ENCODE measurements around the gene POFUT2.

Gene POFUT2

DNA sequence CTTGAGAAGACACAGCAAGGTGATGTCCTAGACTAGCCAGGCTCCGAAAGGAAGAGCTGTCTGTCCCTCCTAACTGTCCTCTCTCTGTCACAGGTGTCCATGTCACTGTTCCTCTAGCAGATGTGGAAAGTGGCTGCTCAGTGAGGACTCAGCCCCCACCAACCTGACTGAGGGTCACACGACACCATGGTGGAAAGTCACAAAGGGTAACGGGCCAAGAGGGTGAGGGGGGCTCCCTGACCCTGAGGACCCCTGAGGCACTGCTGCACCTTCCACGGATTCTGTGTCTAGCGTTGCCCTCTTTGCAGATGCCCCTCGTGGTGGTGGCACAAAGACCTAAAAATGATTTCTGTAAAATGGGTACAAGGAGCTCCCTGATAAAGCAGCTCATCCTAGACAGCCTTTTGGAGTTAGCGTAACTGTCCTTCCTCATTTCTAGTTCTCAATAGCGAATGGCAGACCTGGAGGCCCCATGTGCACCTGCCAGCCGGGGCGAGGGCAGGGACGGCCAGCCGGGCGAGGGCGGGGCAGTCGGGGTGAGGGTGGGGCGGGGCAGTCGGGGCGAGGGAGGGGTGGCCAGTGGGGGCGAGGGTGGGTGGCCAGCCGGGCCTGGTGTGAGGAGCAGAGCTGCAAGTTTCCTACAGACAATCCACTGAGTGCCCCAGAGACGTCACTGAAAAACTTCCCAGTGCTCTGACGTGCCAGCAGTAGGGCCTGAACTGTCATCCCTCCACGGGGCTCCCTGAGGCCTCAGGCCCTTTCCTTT lies 23.4 kb downstream of the POFUT2 start:
- FAIRE-seq (no peak), DNase-seq (ENCODE audit: low spot score) (no peak)

DNA sequence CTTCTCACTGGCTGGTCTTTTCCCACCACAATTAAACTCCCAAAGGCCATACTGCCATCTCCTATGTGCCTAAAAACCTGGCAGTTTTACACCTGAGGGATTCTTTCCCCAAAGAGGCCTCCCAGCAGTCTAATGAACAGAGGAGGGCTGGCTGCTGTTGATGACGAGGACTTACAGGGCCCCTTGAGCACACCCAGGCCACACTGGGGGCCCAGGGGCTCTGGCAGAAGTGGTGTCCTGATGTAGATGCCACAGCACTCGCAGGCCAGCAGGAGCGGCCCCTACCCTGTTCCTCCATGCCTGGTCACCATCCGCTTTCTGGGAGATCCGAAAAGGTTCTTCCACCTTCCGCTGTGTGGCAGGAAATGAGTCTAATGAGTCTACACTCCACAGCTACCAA lies 24.2 kb downstream of the POFUT2 start:
- FAIRE-seq, result no peak
- no peak for DNase-seq (ENCODE audit: low spot score)

DNA sequence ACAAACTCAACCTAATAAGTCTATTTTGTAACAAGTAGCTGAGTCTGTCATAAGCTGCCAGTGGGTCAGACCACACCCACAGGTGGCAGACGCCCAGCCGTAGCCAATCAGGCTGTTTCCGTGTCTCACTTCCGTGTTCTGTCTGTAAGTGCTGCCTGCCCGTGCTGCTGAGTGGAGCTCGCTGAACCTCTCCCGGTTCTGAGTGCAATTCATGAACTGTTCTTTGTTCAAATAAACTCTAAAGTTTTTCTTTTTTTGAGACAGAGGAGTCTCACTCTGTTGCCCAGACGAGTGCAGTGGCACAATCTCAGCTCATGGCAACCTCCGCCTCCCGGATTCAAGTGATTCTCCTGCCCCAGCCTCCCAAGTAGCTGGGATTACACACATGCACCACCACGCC lies 25.1 kb downstream of the POFUT2 start:
- no peak for DNase-seq (ENCODE audit: low spot score)
- no peak for FAIRE-seq

DNA sequence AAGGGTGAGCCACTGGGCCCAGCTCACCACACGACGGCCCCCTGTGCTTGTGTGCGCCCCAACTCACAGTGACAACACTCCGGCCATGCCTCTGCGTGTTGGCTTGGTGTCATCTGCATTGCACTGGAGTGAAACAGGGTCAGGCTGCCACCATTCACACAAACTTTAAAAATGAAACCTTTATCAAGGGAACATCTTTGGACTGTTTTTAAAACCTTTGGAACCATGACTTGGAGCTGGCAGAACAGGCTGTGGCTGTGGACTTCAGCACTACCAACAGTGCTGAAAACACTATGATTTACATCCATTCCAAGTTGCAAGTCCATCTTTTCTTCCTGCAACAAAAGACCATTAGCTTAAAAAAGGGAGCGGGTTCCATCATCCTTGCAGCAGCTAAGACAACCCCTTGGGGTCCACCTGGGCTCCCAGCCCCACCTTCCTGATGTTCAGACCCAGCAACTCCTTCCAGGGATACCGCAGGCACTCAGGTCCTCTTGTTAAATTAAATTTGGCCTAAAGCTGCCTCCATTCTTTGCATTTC lies 25.6 kb downstream of the POFUT2 start:
- no peak for DNase-seq (ENCODE audit: low spot score)
- no peak for FAIRE-seq

DNA sequence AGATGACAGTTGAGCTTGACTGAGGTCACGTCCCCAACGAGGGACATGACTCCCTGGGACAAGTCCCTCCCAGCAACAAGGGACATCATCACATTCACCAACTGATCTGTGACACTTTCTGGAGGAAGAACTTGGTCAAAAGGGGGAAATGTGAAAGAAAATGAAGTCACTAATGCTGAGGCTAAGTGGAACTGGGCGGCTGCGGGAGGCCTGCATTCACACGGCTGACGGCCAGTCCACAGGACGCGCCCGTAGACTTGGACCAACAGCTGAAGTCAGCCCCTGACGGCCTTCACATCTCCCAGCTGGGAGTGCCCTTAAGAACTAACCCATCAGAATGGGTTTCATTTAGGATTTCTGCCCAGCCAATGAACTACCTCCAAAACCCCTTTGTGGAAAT lies 26.6 kb downstream of the POFUT2 start:
- FAIRE-seq, result no peak
- DNase-seq (ENCODE audit: low spot score), result no peak

DNA sequence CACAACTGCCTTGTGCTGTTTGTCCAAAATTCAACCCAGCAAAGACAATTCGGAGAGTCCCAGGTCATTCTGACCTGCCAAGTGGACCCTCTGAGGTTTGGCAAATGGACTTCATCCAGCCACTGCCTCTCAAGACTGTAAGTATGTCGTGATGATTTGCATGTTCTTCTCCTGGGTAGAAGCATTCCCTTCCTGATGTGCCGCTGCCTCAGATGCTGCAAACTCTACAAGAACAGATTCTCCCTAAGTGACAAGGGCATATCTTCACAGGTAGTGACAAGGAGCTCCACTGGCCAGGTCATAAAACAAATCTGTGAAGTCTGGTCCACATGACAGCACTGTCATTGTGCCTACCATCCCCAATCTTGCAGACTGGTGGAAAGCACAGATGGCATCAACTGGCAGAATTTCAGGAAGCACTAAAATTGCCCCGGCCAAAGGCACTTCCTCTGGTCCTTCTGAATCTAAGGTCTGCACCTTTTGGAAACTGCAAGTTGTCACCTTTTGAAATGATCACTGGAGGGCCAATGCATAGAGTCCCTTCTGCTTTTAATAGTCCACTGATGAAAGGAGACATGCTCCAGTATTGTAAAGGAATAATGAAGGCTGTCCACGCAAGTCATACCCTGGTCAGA lies 27.4 kb downstream of the POFUT2 start:
- FAIRE-seq (peak; percentile 82), DNase-seq (ENCODE audit: low spot score) (no peak)

DNA sequence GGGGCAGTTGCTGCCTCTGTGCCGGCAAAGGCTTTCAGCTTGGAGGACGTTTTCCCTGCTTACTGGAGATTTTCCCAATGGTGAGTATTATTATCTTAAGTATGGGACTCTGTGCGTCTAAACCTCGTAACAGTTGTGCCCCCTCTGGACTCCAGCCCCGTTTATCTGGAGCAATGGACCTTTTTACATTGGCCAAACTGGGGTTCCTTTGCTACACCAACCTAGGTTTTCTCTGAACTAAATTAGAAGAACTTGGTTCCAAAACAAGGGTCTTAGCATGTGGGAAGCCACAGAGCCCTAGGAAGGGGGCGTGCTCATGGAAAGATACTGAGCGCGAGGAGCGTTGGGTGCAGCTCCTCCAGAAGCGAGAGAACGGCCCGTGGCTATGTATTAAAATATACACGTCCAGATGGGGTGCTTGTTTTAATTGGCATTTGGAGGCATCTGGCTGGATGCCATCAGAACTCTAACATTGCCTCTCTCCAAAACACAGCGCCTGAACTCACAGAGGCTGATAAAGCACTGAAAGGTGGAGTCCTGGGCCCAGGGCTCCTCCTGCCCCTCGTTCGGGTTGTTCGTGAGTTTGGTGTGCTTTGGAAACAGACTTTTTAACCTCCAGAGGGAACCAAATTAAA lies 28.4 kb downstream of the POFUT2 start:
- FAIRE-seq (no peak), DNase-seq (ENCODE audit: low spot score) (no peak)

DNA sequence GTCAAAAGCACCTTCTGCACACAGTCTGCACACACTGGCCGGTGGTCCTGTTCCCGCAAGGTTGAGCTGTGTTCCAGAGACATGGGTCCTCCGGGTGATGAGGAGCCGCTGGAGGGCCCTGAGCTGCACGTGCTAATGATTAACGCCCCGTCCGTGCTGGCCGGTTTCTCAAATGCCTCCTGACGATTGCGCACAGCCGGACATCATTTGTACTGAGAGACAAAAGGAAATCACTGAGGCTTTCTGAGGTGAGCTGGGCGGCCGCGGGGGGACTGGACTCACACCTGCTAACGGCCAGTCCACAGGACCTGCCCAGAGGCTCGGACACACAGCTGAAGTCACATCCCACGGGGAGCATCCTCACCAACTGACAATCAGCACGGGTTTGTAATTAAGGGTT lies 29.2 kb downstream of the POFUT2 start:
- DNase-seq (ENCODE audit: low spot score), result no peak
- no peak for FAIRE-seq

DNA sequence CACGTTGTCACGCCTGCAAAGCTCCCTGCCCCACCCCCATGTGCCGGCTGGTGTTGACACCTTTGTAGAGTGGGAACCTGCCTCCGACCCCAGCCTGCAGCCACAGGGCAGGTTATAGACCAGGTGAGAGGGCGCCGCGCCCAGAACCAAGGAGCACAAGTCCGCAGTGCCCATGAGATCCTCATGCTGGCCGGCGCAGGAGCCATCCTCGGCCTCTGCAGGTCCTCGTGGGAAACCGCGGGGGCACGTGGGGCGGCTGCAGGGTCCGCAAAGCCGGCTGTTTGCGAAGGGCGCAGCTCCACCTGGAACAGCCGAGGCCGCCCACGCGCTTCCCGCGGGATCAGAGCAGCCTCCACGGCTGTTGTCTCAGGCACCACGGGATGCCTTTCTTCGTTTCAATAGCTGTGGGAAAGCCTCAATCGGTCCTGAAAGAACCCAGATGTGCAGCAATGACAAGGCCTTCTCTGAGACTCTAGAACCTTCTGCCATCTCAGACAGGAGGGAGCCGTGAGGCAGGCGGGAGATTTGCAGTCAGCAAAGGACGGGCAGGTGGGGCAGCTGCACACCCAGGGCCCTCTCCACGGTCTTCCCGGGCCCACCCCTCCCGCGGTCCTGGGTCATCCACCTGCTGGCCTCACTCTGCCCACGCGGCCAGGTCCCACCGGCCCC lies 29.9 kb downstream of the POFUT2 start:
- no peak for FAIRE-seq
- no peak for DNase-seq (ENCODE audit: low spot score)

DNA sequence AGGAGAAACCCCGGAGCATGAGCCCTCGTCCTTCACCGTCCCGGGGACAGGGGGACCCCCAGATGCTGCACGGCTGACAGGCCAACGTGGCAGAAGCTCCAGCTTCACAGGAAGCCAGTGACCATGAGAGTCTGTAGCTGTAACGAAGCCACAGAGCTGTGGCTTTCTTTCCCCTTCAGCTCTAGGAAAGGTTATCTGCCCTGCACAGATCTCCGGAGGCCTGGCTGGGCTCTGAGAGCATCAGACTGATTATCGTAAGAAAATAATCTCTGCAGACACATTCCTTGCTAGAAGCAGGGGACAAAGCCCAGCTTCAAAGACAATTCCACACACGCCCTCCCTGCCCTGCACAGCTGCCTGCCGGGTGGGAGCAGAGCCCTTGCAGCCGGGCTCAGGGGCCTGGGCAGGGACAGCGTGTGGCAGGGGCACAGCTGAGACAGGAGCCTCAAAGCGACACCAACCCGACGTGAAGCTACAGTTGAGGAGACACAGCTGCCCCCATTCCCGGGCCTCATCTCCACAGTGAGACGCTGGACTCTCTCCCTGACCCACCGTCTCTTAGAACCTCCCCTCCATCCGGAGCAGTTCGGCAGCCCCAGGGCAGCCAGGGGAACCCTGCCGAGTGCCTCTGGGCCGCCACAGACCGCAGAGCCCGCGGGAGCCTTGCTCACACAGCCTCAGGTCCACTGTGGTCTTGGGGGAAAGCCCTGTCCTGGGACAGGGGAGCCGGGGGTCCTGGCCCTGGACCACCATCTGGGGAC lies 30.6 kb downstream of the POFUT2 start:
- FAIRE-seq (no peak), DNase-seq (ENCODE audit: low spot score) (no peak)

DNA sequence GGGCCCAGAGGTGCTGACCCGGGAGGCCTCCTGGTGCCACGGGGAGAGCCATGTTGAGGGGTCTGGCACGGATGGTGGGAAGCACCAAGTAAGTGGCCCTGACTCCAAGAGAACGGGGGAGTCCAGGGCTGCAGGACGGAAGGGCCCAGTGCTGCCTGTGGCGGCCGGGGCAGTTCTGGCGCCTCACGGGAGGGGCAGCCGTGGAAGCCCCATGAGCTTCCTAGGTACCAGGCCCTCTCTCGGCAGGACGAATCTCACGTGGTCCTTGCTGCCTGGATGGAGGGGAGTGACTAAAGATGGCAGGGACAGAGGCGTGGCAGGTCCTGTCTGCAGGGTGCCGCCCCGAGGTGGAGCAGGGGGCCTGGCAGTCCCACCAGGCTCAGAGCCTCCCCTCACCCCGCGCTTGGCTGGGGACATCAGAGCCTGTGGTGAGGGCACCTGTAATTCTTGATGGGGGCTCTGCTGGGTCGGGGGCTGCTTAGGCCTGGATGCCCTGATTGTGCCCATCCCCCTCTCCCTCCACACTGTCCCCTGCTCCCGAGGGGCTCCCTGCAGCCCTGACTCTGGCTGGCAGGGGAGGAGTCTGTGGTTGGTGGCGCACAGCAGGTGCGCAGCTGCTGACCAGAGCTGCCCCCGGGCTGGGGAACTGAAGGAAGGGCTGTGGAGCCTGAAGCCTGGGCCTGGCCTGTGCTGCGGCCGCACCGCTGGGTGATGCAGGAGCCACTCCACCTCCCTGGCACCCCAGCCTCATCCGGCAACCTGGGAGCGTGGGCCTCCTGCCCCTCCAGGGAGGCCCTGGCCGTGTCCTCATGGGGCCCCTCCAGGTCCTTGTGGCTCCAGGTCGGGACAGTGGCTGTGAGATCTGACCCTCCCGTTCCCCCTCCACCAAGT lies 31.4 kb downstream of the POFUT2 start:
- DNase-seq (ENCODE audit: low spot score), result no peak

DNA sequence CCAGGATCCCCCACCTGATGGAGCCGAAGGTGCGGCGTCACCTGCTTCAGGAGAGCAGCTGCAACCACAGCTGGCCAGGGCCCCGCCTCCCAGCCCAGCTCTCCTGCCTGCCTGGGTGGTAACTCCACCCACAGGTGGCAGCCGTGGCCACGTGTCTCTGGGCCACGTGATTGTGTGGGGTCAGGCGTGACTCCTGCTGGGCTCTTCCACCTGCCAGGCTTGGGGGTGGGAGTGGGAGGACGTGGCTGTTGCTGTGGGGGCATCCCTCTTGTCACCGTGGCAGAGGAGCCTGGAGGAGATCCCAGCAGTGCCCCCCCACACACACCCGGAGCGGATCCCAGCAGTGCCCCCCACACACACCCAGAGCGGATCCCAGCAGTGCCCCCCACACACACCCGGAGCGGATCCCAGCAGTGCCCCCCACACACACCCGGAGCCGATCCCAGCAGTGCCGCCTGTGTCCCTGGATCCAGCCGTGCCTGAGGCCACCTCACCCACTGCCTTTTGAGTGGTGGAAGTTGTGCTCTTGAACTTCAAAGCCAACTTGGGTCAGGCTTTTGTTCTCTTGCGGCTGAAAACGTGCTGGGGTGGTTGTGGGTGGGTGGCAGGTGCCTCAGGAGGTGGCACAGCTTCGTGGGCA lies 32.2 kb downstream of the POFUT2 start:
- DNase-seq (ENCODE audit: low spot score), result no peak
- peak; percentile 50 for FAIRE-seq

More for the DNA sequence above, 31.4 kb downstream of the POFUT2 start:
- no peak for FAIRE-seq

DNA sequence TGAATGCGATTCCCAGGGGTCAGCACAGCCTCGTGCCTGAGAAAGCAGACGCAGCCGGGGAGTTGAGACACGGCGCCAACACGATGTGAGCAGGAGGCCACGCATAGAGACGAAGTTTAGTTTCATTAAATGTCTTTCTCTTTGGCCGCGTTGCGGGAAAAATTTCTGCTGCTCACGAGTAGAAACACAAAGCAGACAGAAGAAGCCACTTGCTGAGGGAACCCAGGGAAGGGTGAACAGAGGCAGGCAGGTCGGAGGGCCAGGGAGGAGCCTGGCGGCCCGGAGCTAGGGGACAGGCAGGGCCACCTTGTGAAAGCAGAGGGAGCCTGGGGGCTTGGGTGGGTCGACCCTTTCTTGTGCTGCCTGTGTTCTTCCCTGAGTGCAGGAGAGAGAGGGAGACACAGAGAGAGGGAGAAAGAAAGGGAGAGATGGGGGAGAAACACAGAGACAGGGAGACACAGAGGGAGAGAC lies 33.2 kb downstream of the POFUT2 start:
- FAIRE-seq, result no peak
- no peak for DNase-seq (ENCODE audit: low spot score)

DNA sequence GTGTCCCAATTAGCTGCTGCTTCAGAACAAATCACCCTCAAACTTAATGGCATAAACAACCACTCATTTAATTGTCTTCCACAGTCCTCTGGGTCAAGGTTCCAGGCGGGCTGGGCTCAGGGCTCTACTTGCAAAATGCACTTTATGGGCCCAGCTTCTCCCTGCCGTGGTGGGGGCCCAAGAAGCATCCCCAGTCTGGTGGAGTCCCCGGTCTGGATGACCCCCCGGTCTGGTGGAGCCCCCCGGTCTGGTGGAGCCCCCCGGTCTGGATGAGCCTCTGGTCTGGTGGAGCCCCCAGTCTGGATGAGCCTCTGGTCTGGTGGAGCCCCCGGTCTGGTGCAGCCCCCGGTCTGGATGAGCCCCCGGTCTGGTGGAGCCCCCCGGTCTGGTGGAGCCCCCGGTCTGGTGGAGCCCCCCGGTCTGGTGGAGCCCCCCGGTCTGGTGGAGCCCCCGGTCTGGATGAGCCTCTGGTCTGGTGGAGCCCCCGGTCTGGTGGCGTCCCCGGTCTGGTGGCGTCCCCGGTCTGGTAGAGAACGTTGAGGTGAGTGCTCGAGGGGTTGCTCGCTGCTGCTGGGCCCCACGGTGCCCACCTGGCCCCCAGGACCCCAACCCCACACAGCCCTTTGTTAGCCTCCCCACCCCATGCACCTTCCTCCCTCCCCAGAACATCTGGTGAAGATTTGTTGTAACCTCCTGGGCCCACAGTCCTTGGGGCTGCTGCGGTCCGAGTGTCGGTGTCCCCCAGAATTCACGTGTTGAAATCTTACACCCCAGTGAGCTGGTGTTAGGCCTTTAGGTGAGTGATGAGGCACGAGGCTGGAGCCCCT lies 33.8 kb downstream of the POFUT2 start:
- DNase-seq (ENCODE audit: low spot score), result no peak
- no peak for FAIRE-seq

DNA sequence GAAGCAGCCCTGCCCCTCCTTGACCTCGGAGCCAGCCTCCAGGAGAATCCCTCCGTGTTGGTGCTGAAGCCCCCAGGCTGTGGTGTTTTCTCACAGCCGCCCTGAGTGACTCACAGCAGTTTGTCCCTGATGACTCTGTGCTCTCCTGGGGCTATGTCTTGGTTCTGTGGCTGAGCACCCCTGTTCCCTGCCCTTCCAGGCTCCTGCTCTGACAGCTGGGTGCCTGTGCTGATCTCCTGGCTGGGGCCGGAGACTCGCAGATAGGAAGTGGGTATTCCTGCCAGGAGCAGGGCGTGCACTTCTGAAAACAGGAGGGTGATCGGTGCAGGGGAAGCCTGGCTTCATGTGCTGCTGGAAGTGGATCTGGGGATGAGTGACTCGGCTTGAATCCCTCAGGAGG lies 34.5 kb downstream of the POFUT2 start:
- DNase-seq (ENCODE audit: low spot score), result no peak

DNA sequence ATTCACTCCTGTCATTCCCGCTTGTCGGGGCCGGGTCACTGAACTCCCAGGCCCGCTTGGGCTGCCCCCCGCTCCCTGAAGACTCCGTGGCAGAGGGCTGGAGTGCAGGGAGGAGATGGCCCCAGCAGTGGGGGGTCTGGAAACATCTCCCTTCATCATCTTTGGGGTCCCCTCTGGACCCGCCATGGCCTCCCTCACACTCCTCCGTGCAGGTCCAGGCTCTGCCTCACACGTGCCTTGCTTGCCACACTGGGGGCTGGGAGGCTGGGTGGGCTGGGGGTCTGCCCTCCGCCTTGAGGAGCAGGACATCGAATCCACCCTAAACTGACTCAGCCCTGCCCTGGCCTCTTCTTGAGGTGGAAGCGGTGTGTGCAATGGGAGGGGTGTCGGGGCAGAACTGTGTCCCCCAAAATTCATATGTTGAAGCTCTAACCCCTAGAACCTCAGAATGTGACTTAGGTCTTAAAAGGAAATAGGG lies 35.2 kb downstream of the POFUT2 start:
- no peak for DNase-seq (ENCODE audit: low spot score)

More for the DNA sequence above, 34.5 kb downstream of the POFUT2 start:
- no peak for FAIRE-seq

DNA sequence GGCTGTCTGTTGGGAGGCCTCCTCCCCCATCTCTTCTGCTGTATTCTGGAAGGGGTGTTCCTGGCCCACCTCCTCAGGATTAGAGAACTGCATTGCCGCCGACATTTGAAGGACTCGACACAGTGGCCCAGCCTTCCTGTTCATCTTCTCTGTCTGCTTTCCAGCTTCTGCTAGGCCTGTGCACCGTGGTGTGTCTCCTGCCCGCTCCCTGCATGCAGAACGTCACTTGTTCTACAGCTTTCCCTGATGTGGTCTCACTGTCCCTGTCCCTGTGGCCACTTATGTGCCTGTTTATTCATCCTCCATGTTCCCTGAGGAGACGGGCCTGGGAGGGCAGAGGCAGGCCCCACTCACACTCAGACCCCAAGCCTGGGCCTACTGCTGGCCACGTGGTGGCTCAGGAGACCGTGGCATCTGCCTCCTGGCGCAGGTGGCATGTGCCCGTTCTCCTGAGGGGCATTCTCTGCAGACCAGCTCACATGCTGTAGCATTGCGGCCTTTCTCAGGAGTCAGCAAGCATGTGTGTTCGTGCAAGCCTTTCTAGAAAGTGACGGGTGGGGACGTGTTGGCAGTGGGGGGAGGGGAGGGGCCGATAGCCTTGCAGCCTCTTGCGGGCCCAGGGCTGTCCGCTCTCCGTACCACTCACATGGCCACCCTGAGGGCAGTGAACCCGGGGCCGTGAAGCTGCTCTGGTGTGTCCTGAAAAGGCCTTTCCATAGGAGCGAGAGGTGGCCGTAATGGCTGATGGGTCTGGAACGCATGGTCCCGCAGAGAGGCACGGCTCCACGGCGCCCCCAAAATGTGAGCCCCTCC lies 35.9 kb downstream of the POFUT2 start:
- no peak for DNase-seq (ENCODE audit: low spot score)
- FAIRE-seq, result no peak

More for the DNA sequence above, 35.2 kb downstream of the POFUT2 start:
- FAIRE-seq, result no peak
